AG04449 (cell line): ENCODE results near the gene XG.
"Not testable (repeated sequence)": the region's sequence is repeated elsewhere in the genome, so short reads cannot be mapped to it uniquely, and the experiment has no call there.

Source experiments
- CTCF ChIA-PET: fragments of 350-600 bp; formaldehyde crosslinking; extraction: SDS; loops from one replicate; lab custom pipeline; 2021; ENCODE audit warnings: antibody characterized with exemption; lab: Yijun Ruan, JAX
- POLR2A ChIA-PET: fragments of 400-600, 350-600 bp; formaldehyde crosslinking; extraction: SDS; loops from one replicate; lab custom pipeline; 2020; ENCODE audit warnings: antibody characterized with exemption, inconsistent platforms; lab: Yijun Ruan, JAX
- DNase-seq: peaks from one replicate; pipeline ENCODE4 v3.0.0-alpha.2; 2010; ENCODE audit warnings: low read depth, low spot score
- H3K4me3 ChIP-seq: 2 replicates; pipeline ENCODE4 v1.5.1; 2011; ENCODE audit warnings: low read depth, mild to moderate bottlenecking, control low read depth, low read length
- TF ChIP-seq, protein P1 (sequence below): IDR thresholded peaks from one replicate; pipeline ENCODE4 v1.5.1; 2011; ENCODE audit warnings: mild to moderate bottlenecking, moderate library complexity, low read length, control low read depth, inconsistent platforms; ENCODE audit not compliant: insufficient read depth; ENCODE audit errors: missing control alignments

The XG gene

DNA sequence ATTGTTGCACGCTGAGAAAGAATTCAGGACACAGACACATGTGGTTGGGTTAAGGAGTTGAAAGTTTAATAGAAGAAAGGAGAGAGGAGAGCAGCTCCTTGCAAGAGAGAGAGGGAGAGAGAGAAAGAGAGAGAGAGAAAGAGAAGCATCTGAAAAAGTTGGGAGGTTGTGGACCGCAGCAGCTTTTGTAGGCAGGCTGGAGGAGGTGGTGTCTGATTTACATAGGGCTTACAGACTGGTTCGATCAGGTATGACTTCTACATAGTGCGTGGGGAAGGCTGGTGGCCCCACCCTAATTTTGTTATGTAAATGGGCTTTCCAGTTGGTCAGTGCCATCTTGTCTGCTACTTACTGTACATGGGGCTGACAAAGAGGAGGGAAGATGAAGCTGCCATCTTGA, 49.4 kb downstream of the XG start:
- TF ChIP-seq, protein P1, sequence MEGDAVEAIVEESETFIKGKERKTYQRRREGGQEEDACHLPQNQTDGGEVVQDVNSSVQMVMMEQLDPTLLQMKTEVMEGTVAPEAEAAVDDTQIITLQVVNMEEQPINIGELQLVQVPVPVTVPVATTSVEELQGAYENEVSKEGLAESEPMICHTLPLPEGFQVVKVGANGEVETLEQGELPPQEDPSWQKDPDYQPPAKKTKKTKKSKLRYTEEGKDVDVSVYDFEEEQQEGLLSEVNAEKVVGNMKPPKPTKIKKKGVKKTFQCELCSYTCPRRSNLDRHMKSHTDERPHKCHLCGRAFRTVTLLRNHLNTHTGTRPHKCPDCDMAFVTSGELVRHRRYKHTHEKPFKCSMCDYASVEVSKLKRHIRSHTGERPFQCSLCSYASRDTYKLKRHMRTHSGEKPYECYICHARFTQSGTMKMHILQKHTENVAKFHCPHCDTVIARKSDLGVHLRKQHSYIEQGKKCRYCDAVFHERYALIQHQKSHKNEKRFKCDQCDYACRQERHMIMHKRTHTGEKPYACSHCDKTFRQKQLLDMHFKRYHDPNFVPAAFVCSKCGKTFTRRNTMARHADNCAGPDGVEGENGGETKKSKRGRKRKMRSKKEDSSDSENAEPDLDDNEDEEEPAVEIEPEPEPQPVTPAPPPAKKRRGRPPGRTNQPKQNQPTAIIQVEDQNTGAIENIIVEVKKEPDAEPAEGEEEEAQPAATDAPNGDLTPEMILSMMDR = no peak
- POLR2A ChIA-PET = no interaction called here
- CTCF ChIA-PET = no interaction called here
- no peak for DNase-seq
- H3K4me3 ChIP-seq = no peak overlapping the region

DNA sequence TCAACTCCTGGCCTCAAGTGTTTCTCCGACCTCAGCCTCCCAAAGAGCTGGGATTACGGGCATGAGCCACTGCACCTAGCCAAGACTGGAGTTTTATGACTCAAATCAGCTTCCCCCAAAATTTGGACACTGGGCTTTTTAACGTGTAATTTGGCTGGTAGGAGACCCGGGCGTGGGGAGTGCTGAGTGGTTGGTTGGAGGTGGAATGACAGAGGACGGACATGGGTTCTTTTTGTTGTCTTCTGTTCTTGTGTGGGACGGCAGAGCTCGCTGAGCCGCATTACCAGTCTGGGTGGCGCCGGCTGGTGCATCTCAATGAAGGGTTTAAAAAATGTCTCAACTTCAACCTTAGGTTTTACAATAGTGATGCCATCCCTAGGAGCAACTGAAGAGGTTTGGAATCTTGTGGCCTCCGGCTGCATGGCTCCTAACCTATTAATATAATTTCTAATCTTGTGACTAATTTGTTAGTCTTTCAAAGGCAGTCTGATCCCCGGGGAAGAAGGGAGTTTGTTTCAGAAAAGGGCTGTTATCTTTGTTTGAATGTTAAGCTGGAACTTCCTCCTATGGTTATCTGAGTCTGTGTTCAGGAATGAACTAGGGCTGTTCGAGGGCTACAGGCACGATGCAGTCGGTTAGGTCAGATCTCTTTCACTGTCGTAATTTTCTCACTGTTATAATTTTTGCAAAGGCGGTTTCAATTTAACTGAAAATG, 50.7 kb downstream of the XG start:
- DNase-seq, H3K4me3 ChIP-seq, CTCF ChIA-PET, POLR2A ChIA-PET: not testable (repeated sequence)

DNA sequence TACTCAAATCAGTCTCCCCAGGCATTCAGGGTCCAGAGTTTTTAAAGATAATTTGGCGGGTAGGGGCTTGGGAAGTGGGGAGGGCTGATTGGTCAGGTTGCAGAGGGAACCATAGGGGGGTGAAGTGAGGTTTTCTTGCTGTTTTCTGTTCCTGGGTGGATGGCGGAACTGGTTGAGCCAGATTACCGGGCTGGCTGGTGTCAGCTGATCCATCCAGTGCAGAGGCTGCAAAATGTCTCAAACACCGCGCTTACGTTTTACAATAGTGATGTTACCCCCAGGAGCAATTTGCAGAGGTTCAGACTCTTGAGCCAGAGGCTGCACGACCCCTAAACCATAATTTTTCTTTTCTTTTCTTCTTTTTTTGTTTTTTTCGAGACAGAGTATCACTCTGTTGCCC, 51.6 kb downstream of the XG start:
- H3K4me3 ChIP-seq, DNase-seq, POLR2A ChIA-PET, CTCF ChIA-PET: not testable (repeated sequence)

DNA sequence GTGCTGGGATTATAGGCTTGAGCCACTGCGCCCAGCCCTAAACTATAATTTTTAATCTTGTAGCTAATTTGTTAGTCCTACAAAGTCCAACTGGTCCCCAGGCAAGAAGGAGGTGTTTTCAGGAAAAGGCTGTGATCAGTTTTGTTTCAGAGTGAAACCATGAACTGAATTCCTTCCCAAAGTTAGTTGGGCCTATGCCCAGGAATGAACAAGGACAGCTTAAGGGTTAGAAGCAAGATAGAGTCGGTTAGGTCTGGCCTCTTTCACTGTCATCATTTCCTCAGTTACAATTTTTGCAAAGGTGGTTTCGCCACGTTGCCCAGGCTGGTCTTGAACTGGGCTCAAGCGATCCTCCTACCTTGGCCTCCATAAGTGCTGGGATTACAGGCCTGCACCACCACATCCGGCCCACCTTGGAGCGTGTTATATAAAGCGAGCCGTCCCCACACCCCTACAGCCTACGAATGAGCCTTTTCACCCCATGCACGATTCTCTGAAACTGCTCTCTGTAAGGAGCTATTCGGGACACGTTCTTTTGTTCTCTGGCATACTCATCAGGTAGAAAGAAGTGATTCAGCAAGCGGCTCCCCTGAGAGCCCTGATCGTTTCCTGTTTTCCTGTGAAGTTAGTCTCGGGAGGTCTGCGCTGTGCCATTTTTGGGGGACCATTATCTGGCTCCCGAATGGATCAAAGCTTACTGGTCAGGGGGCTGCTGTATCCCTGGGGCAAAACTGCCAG, 52.4 kb downstream of the XG start:
- DNase-seq, POLR2A ChIA-PET, CTCF ChIA-PET, H3K4me3 ChIP-seq: not testable (repeated sequence)

DNA sequence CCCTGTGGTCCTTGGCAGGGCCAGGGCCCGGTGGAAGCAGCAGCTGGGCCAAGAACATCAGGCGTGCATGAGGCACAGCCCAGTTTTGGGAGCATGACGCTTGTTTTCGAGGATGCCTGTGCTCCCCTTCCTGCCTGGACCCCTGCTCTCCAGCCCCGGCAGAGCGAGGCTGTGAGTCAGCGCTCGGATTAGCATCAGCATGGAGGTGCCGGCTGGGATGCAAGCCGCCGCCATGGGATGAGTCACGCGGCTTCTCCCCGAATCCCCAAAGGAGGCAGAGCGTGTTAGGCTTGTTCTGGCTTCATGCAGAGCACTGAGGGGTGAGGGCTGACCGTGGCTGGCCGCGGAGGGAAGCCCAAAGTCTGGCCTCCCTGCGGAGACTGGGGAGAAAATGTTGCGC, 53.0 kb downstream of the XG start:
- H3K4me3 ChIP-seq, DNase-seq, POLR2A ChIA-PET, CTCF ChIA-PET: not testable (repeated sequence)

DNA sequence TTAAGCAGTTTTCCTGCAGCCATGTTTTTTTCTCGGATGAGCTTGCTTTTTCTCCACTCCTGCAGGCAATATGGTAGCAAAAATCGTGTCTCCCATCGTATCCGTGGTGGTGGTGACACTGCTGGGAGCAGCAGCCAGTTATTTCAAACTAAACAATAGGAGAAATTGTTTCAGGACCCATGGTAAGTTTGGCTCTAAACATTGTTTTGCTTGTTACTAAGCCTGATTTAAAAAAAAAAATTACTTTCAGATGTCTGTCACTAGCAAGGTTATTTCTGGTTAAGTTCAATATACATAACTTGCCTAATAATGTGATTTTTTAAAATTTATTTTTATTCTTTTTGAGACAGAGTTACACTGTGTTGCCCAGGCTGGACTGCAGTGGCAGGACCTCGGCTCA, 59.4 kb downstream of the XG start:
- no peak for DNase-seq
- TF ChIP-seq, protein P1 = no peak
- CTCF ChIA-PET = interaction anchor here (1.2 to 1.7 kb wide), 2 partner anchors 8 to 12 kb away, joined by 3 to 5 read pairs; no protein-coding TSS in a partner anchor
- POLR2A ChIA-PET = no interaction called here
- H3K4me3 ChIP-seq = no peak overlapping the region

DNA sequence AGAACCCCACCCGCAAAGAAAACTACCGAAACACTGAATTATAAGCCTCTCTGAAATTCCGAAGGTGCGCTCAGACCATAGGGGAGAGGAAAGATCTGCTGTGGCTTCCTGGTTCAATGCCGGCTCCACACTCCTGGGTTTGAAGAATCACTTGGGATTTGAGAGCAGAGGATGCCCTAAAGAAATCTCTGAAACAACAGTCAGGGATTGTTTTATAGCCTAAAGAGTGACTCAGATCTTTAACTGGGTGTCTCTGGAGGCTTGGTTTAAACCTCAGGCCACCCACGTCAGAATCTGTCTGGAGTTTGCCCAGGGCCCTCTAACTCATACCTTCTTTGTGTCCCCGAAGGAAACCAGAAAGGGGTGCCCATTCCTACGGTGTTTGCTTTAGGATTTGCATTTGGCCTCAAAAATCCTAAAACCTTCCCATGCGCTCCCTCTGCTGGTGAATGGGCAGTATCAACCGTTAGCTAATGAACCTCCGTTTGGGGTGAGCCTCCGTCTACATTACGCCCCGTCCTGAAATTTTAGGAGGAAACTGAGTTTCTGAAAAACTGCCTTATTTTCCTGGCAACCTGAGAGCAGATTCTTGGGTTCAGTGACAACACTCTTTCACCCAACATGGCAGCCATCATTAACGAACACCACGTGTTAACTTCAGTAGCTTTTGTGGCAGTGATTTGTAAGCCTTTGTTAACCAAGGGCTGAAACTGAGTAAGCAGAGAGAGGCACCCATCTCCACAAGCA, 60.5 kb downstream of the XG start:
- TF ChIP-seq, protein P1 = peak; percentile 44
- H3K4me3 ChIP-seq, DNase-seq, POLR2A ChIA-PET: not testable (repeated sequence)
- CTCF ChIA-PET = interaction anchor here (1.3 kb wide), 1 partner anchor 14 kb away, joined by 3 read pairs; no protein-coding TSS in a partner anchor

DNA sequence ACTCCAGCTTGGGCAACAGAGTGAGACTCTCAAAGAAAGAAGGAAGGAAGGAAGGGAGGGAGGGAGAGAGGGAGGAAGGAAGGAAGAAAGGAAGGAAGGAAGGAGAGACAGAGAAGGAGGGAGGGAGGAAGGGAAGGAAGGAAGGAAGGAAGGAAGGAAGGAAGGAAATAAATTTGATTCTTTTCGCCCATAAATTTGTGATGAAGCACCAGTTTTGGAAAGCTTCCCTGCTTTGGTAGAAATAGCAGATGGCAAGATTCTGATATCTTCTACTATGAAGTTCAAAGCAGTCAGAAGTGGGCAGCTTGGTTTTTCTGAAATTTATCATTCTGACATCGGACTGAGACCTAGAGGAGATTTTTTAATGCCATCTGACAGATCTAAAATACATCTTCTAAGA, 65.2 kb downstream of the XG start:
- POLR2A ChIA-PET = no interaction called here
- H3K4me3 ChIP-seq = no peak overlapping the region
- no peak for DNase-seq
- CTCF ChIA-PET = interaction anchor here (1.0 kb wide), 1 partner anchor 33 kb away, joined by 3 read pairs; no protein-coding TSS in a partner anchor
- TF ChIP-seq, protein P1 = no peak
